GM06990 (cell line): Measurements from ENCODE around the gene BNC2.
"Not testable (repeated sequence)": the region's sequence is repeated elsewhere in the genome, so short reads cannot be mapped to it uniquely, and the experiment has no call there.

ENCODE experiments used
- DNase-seq: peaks from one replicate; pipeline ENCODE4 v3.0.0-alpha.2; 2011; ENCODE audit not compliant: insufficient read length; ENCODE audit errors: extremely low read depth
- H3K27me3 ChIP-seq: replicated peaks from 2 replicates; pipeline ENCODE4 v1.6.0; 2011; ENCODE audit warnings: low read length; ENCODE audit not compliant: control insufficient read depth, insufficient read depth
- H3K36me3 ChIP-seq: 2 replicates; pipeline ENCODE4 v1.5.1; 2011; ENCODE audit warnings: low read length; ENCODE audit not compliant: control insufficient read depth, insufficient read depth
- H3K4me3 ChIP-seq: replicated peaks from 2 replicates; pipeline ENCODE4 v1.5.1; 2011; ENCODE audit warnings: low read depth, mild to moderate bottlenecking, control low read depth, low read length
- CTCF ChIP-seq: IDR thresholded peaks from 2 replicates; pipeline ENCODE4 v1.5.1; 2011; ENCODE audit warnings: low read length, control low read depth, mild to moderate bottlenecking, inconsistent platforms; ENCODE audit not compliant: insufficient read depth, poor library complexity, severe bottlenecking

The BNC2 gene

GRCh38 chr9:16485575-16486321 lies 384.7 kb downstream of the BNC2 start:
- DNase-seq, result no peak
- Histone ChIP-seq H3K36me3 (no peaks in the 10 kb centered on the region), H3K27me3 (no peaks in the 10 kb centered on the region), H3K4me3 (no peak overlapping the region)
- no peak for TF ChIP-seq CTCF

GRCh38 chr9:16485160-16485559 lies 385.3 kb downstream of the BNC2 start:
- no peak for TF ChIP-seq CTCF
- DNase-seq, result no peak
- Histone ChIP-seq H3K4me3 (no peak overlapping the region), H3K36me3 (no peaks in the 10 kb centered on the region), H3K27me3 (no peaks in the 10 kb centered on the region)

GRCh38 chr9:16484744-16485143 lies 385.7 kb downstream of the BNC2 start:
- Histone ChIP-seq H3K27me3 (no peaks in the 10 kb centered on the region), H3K4me3 (no peak overlapping the region), H3K36me3 (no peaks in the 10 kb centered on the region)
- no peak for DNase-seq
- no peak for TF ChIP-seq CTCF

- no peak for TF ChIP-seq CTCF
- Histone ChIP-seq H3K36me3 (no peaks in the 10 kb centered on the region), H3K4me3 (no peak overlapping the region), H3K27me3 (no peaks in the 10 kb centered on the region)
- no peak for DNase-seq
Observed at GRCh38 chr9:16484180-16484579, 386.3 kb downstream of the BNC2 start.

- TF ChIP-seq CTCF, result no peak
- peak overlapping the region; percentile 37 for H3K4me3 ChIP-seq
- no peaks in the 10 kb centered on the region for H3K27me3 ChIP-seq
- H3K36me3 ChIP-seq, result no peaks in the 10 kb centered on the region
- no peak for DNase-seq
Observed at GRCh38 chr9:16482764-16483163, 387.7 kb downstream of the BNC2 start.

- not testable (repeated sequence) for DNase-seq, H3K4me3 ChIP-seq, H3K27me3 ChIP-seq, H3K36me3 ChIP-seq
Observed at GRCh38 chr9:16480584-16480983, 389.9 kb downstream of the BNC2 start.
